HCT116 (cell line): Measurements from ENCODE around the gene IFT74. TPM values are rescaled to one million over a fixed set of nuclear protein-coding genes. Genes with fewer than 3 reads are reported as not detected.

Experiments used
- ATAC-seq: fragments of 200-7000 bp; cut with Tn5 transposase; 2 replicates; pipeline ENCODE4 v1.9.1; 2020; ENCODE audit warnings: mild to moderate bottlenecking, moderate library complexity
- BruUV-seq: library from RNA; stranded (reverse); fragments of 400-500 nt; replicated peaks from 2 replicates; lab custom pipeline; 2021; lab: Mats Ljungman, UMichigan
- CTCF ChIA-PET: fragments of 300-600 bp; sonication (Branson Sonifier 250); formaldehyde crosslinking; loops from one replicate; lab custom pipeline; 2021; ENCODE audit warnings: antibody characterized with exemption; lab: Charles Lee
- POLR2A ChIA-PET: fragments of 300-600, 350-600 bp; sonication (Branson Sonifier 250); formaldehyde crosslinking; loops from one replicate; lab custom pipeline; 2021; ENCODE audit warnings: antibody characterized with exemption; lab: Charles Lee
- RAD21 ChIA-PET, 2 experiments: fragments of 300-600 bp; sonication (Branson Sonifier 250); formaldehyde crosslinking; loops; one replicate each; lab custom pipeline; 2023; ENCODE audit warnings: low total read pairs in 2 of 2; ENCODE audit not compliant: uncharacterized antibody in 2 of 2, unreplicated experiment in 2 of 2, low non-redundant PET in 1 of 2; lab: Charles Lee
- DNase-seq: peaks from one replicate; pipeline ENCODE4 v3.0.0-alpha.2; 2010; ENCODE audit warnings: low read depth, low spot score
- H2AFZ ChIP-seq: fragments of 200-600 bp; shearing (Covaris generic), sonication (generic); 2 replicates; pipeline ENCODE4 v1.6.1; 2017; ENCODE audit warnings: low read depth, mixed run types, mixed read lengths, antibody characterized with exemption, low read length; ENCODE audit not compliant: poor library complexity, severe bottlenecking
- H3K27ac ChIP-seq: 2 replicates; pipeline ENCODE4 v1.5.1; 2012; ENCODE audit warnings: low read depth, low read length
- H3K27me3 ChIP-seq: fragments of 200-600 bp; sonication (generic); 2 replicates; pipeline ENCODE4 v1.6.1; 2016; ENCODE audit warnings: mixed run types, low read length, mixed read lengths; ENCODE audit not compliant: insufficient read depth
- H3K36me3 ChIP-seq, 2 experiments: fragments of 200-500 bp in 1 of 2; fragments of 200-600 bp in 1 of 2; sonication (Bioruptor generic) in 1 of 2; sonication (generic) in 1 of 2; 2 replicates each; pipeline versions ENCODE4 v1.5.1 to v1.6.1; 2014 to 2016; ENCODE audit warnings: low read length in 2 of 2, inconsistent platforms in 1 of 2, mixed read lengths in 1 of 2, mixed run types in 1 of 2; ENCODE audit not compliant: insufficient read depth in 2 of 2, control insufficient read depth in 1 of 2
- H3K4me1 ChIP-seq, 2 experiments: fragments of 200-600 bp in 1 of 2; sonication (generic) in 1 of 2; 2 replicates each; pipeline versions ENCODE4 v1.5.1 to v1.6.1; 2012 to 2017; ENCODE audit warnings: low read length in 2 of 2, inconsistent platforms in 1 of 2, mild to moderate bottlenecking in 1 of 2, mixed read lengths in 1 of 2, mixed run types in 1 of 2, moderate library complexity in 1 of 2; ENCODE audit not compliant: insufficient read depth in 2 of 2, control insufficient read depth in 1 of 2
- H3K4me2 ChIP-seq: fragments of 200-600 bp; sonication (generic); 2 replicates; pipeline ENCODE4 v1.6.1; 2017; ENCODE audit warnings: mixed run types, low read length, mixed read lengths
- H3K4me3 ChIP-seq, 2 experiments: fragments of 200-600 bp in 1 of 2; sonication (generic) in 1 of 2; replicated peaks in 1 of 2; 2 replicates each; pipeline ENCODE4 v1.5.1; 2011 to 2016; ENCODE audit warnings: low read length in 2 of 2, control low read depth in 1 of 2, low read depth in 1 of 2, mild to moderate bottlenecking in 1 of 2, mixed read lengths in 1 of 2, mixed run types in 1 of 2
- H3K79me2 ChIP-seq: fragments of 200-600 bp; sonication (generic); 2 replicates; pipeline ENCODE4 v1.6.1; 2017; ENCODE audit warnings: mild to moderate bottlenecking, mixed run types, low read length, moderate library complexity, mixed read lengths; ENCODE audit not compliant: insufficient read depth
- H3K9ac ChIP-seq: fragments of 200-600 bp; sonication (generic); 2 replicates; pipeline ENCODE4 v1.6.1; 2016; ENCODE audit warnings: low read length, mixed read lengths
- H3K9me2 ChIP-seq: fragments of 200-600 bp; sonication (generic), shearing (Covaris generic); 2 replicates; pipeline ENCODE4 v1.6.1; 2017; ENCODE audit warnings: mixed run types, mild to moderate bottlenecking, moderate library complexity; ENCODE audit not compliant: insufficient read depth
- H3K9me3 ChIP-seq, 2 experiments: fragments of 200-500 bp in 1 of 2; fragments of 200-600 bp in 1 of 2; sonication (Bioruptor generic) in 1 of 2; sonication (generic) in 1 of 2; 2 replicates each; pipeline ENCODE4 v1.6.1; 2014 to 2017; ENCODE audit warnings: low read length in 2 of 2, mixed read lengths in 2 of 2, inconsistent platforms in 1 of 2, low read depth in 1 of 2, mild to moderate bottlenecking in 1 of 2, mixed run types in 1 of 2, moderate library complexity in 1 of 2; ENCODE audit not compliant: control insufficient read depth in 1 of 2, insufficient read depth in 1 of 2
- H4K20me1 ChIP-seq: fragments of 200-600 bp; sonication (generic), shearing (Covaris generic); 2 replicates; pipeline ENCODE4 v1.6.1; 2017; ENCODE audit warnings: mixed run types, mild to moderate bottlenecking, moderate library complexity; ENCODE audit not compliant: insufficient read depth
- EGR1 ChIP-seq: IDR thresholded peaks from 2 replicates; pipeline ENCODE4 v1.6.1; 2012; ENCODE audit warnings: low read depth
- EZH2 ChIP-seq: fragments of 200-600 bp; sonication (generic); IDR thresholded peaks from 2 replicates; pipeline ENCODE4 v1.6.1; 2017; ENCODE audit warnings: antibody characterized with exemption, mixed run types
- EZH2phosphoT487 ChIP-seq: fragments of 200-600 bp; IDR thresholded peaks from 2 replicates; pipeline ENCODE4 v1.6.1; 2018; ENCODE audit warnings: antibody characterized with exemption, borderline replicate concordance
- REST ChIP-seq: IDR thresholded peaks from 2 replicates; pipeline ENCODE4 v1.6.1; 2012; ENCODE audit warnings: low read depth
- SIN3A ChIP-seq: IDR thresholded peaks from 2 replicates; pipeline ENCODE4 v1.6.1; 2012; ENCODE audit warnings: low read depth
- SP1 ChIP-seq: IDR thresholded peaks from 2 replicates; pipeline ENCODE4 v1.6.1; 2012; ENCODE audit warnings: low read depth
- ZFX ChIP-seq: fragments of 450-650 bp; IDR thresholded peaks from 2 replicates; pipeline ENCODE4 v1.6.1; 2017
- intact Hi-C: fragments of 100-400 bp; cut with micrococcal nuclease; formaldehyde crosslinking; loops from 2 replicates; pipeline ENCODE4 v1.10.0; 2022
- total RNA-seq: library from RNA; stranded (reverse); gene quantifications from one replicate; pipeline ENCODE4 v1.2.1, GENCODE V29; 2021; ENCODE audit not compliant: unreplicated experiment

The IFT74 gene
- total RNA-seq, 1 experiment from 2014 or later, result 18.2 TPM

- RAD21 ChIA-PET, result no interaction called here
- CTCF ChIA-PET, result no interaction called here
- H3K9me2 ChIP-seq, result no peaks in the 10 kb centered on the region
These were observed 85.5 kb downstream of the IFT74 start for GRCh38 chr9:27041746-27042145.

GRCh38 chr9:27042476-27042875 is 86.3 kb downstream of the IFT74 start:
- no peak overlapping the region for H3K27ac ChIP-seq
- intact Hi-C loops, result no loop called here
- POLR2A ChIA-PET, result no interaction called here
- H3K27me3 ChIP-seq, result no peaks in the 10 kb centered on the region
- CTCF ChIA-PET, result no interaction called here
- no peaks in the 10 kb centered on the region for H3K9me3 ChIP-seq
- no peak overlapping the region for H3K4me3 ChIP-seq
- no peak overlapping the region for H3K4me2 ChIP-seq
- H3K9ac ChIP-seq, result no peak overlapping the region
- no peaks in the 10 kb centered on the region for H3K79me2 ChIP-seq
- RAD21 ChIA-PET, result no interaction called here
- H4K20me1 ChIP-seq, result no peaks in the 10 kb centered on the region
- ATAC-seq (no peak), DNase-seq (no peak)
- no peaks in the 10 kb centered on the region for H3K36me3 ChIP-seq
- no peak overlapping the region for H2AFZ ChIP-seq
- no peaks in the 10 kb centered on the region for H3K4me1 ChIP-seq
- no TSS peak for BruUV-seq
- H3K9me2 ChIP-seq, result no peaks in the 10 kb centered on the region
- no peak for TF ChIP-seq EZH2phosphoT487
- TF ChIP-seq REST, result no peak
- TF ChIP-seq EGR1, result no peak
- TF ChIP-seq SP1, result no peak
- TF ChIP-seq ZFX, result no peak

More at GRCh38 chr9:27041746-27042145, 85.5 kb downstream of the IFT74 start:
- H3K27ac ChIP-seq, result no peak overlapping the region
- H3K27me3 ChIP-seq, result no peaks in the 10 kb centered on the region
- no peaks in the 10 kb centered on the region for H4K20me1 ChIP-seq
- TF ChIP-seq EZH2 (no peak), SIN3A (no peak)
- TF ChIP-seq, all 23 proteins: peak for 0
- Histone ChIP-seq H3K4me3 (no peak overlapping the region), H2AFZ (no peak overlapping the region), H3K9ac (no peak overlapping the region), H3K4me2 (no peak overlapping the region), H3K36me3 (0 out of 4 replicates have a peak, but pooled peaks cover 0 to 2% of the 10 kb centered on the region in 2 experiments), H3K9me3 (no peaks in the 10 kb centered on the region), H3K79me2 (no peaks in the 10 kb centered on the region), H3K4me1 (no peaks in the 10 kb centered on the region)
- intact Hi-C loops, result no loop called here
- BruUV-seq, result no TSS peak
- no peak for ATAC-seq
- POLR2A ChIA-PET, result no interaction called here
- no peak for DNase-seq
